NCI-H1694 treated with DMSO at 0.1 percent for 48 hours (cell line): ENCODE measurements around the gene TNFRSF21.

Experiments
- DNase-seq: peaks from one replicate; lab custom pipeline; 2025; lab: John Stamatoyannopoulos, UW

TNFRSF21 gene

DNA sequence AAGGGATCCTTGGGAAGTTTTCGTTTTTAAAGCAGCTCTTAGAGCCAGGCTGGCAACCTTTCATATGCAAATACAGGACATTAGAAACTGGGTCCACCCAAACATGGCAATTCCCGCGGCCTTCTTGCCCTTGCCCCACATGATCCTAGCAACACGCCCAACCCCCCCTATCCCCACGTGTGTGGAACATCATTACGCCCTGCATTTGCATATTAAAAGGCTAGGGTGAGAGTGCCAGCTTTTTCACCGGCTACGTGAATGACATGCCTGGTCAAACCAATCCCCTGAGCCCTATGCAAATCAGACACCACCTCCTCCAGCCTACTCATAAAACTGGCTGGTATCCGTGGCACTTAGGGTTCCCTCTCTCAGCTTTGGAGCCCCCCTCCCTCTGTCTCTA lies 88.1 kb downstream of the TNFRSF21 start:
- DNase-seq, result no peak

DNA sequence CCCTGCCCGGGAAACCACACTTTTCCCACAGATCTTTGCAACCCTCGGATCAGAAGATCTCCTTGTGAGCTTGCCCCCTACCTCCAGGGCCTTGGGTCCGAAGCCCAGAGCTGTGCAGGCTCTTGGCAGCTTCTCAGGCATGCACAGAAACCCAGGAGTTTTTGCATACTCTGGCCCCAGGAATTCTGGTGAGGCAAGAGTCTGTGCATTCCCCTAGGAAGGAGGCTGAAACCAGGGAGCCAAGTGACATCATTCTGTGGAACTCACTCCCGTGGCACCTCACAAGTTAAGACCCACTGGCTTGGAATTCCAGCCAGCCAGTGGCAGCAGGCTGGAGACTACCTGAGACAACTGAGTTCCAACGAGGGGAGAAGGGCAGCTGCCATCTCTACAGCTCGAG lies 100.1 kb downstream of the TNFRSF21 start:
- no peak for DNase-seq

DNA sequence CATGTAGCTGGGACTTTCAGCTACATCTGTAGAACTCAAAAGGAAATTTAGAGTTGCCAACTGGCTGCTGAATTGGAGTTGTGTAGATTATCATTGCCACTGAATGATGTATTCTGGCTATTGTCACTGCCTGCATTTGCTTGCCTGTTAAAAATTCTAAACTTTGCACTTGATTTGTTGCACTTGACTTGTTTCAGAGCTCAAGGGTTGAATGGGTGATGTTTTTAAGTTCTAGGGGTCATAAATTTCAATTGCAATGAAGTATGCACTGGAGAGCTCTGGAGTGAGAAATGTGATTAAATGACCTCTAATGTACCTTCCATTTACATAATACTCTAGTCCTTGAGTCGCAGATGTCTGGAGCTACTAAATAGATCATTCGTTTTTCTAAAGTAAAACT lies 102.4 kb downstream of the TNFRSF21 start:
- DNase-seq, result no peak

DNA sequence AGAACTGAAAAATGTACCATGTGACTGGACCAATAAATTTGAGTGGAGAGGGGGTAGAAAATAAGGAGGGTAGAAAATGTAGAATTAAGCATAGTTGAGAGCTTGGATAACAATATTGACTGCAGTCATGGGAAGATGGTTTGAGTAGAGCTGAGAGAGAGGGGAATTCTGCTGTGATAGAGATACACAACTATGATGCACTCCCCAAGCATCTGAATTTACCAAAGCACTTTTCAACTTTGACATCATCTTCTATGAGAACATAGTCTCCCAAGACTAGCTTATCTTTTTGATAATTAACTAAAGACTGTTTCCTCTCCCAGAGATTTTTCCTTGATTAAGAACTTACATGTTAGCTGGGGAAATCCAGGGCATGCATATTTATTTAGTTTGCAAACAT lies 103.1 kb downstream of the TNFRSF21 start:
- no peak for DNase-seq

DNA sequence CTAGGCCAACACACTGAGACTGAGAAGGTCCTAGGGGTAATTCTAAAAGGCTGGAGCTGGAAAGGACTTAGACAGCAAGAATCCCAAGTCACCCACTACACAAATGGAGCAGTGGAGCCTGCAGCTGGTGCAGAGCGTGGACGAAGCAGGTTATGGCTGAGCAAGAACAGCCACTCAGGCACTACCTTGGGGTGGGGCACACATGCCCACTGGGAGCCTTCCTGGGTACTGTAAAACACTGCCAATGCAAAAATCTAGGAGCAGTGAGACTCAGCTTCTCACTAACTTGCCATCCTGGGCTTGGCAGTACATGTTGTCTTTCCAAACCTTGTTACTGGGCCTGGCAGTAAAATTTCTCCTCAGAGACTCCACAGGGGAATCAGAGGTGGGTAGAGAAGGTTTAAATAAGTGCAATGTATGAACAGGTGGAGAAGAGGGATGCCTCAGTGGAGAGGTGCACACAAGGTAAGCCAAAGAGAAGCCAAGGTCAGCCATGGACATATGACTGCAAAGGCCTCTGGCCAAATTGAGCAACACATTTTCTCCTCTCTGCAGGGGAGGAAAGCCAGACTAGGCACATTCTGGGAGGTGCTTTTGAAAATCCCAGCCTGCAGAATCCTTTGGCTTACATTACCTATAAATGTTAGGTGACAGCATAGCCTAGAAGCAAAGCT lies 105.6 kb downstream of the TNFRSF21 start:
- DNase-seq, result no peak

DNA sequence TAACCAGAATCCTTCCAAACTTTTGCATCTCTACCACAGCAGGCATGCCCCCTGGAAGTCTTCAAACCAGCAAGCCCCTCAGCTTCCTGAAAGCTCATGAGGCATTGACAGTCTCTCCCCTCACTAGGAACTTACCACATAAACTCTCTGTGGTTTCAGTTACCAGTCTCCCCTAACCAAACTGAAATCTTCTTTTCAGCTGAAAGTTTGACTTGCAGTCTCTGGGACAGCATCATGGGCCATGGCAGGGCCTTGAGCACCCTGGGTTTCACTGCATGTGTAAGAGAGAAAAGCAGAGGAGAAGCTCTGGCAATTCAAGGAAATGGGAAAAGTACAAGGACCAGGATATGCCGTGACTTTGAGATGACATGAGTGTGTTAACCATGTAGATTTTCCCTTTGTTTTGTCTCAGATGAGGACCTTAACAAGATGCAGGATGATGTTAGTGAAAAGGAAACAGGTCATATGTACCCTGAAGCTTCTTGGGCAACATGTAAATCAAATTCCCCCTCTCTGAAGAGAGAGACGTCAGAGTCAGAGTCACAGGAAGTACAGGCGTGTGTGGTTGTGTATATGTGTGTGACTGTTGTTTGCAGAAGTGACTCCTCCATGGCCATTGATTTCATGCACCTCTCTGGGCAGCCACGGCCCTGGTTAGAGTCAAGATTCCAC lies 106.3 kb downstream of the TNFRSF21 start:
- DNase-seq, result no peak

DNA sequence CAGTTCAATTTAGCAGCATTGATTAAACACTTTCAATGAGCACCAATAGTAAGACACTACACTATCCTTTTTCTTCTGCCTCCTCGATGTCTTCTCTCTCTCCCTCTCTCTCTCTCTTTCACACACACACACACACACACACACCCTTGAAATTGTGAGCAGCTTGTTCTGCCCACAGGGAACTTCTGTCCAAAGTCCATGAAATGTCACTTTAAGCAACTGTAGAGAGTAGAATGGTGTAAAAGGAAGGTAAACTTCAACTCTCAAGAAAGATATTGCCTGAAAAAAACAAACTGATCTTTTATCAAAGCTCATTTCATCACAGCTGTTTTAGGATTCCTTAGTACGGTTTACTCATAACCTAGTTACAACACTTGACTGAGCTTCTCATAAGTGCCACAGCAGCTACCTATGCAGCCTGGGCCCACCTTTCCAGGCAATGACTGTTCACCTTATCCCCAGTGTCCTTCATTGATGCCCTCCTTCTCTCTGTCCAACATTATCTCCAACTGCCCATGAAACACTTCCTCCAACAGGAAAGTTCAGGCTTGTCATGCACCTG lies 107.0 kb downstream of the TNFRSF21 start:
- no peak for DNase-seq

DNA sequence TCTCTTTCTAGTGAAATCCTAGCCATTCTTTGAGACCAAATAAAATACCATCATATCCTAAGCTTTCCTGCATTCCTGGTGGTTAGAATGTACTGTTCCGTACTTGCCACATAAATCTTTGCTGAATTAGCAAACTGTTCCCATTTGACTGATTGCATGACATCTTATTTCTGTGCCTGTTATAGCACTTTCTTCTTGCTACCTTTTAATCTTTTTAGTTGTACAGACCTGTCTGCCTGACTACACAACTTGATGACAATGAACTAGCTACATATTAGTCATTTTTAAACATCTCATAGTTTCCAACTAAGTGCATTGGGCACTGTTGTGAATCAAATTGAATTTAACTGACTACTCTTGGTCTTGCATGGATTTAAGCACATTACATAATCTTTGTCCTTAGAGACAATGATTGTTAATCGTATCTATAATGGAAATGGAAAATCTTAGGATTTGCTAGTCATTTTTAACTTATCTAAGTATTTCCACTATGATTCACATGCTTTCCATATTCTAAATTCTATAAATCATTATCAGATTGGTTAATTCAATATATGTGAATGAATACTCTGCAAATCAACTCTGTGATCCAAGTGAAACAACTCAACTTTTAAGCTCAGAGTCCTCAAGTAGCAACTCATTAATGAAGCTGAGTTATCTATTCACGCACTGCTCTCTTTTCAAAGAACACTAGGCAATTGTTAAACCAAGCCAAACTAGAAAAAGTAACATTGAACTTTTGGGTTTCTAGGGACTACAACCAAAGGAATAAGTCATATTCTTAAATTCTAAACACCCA lies 109.0 kb downstream of the TNFRSF21 start:
- no peak for DNase-seq

DNA sequence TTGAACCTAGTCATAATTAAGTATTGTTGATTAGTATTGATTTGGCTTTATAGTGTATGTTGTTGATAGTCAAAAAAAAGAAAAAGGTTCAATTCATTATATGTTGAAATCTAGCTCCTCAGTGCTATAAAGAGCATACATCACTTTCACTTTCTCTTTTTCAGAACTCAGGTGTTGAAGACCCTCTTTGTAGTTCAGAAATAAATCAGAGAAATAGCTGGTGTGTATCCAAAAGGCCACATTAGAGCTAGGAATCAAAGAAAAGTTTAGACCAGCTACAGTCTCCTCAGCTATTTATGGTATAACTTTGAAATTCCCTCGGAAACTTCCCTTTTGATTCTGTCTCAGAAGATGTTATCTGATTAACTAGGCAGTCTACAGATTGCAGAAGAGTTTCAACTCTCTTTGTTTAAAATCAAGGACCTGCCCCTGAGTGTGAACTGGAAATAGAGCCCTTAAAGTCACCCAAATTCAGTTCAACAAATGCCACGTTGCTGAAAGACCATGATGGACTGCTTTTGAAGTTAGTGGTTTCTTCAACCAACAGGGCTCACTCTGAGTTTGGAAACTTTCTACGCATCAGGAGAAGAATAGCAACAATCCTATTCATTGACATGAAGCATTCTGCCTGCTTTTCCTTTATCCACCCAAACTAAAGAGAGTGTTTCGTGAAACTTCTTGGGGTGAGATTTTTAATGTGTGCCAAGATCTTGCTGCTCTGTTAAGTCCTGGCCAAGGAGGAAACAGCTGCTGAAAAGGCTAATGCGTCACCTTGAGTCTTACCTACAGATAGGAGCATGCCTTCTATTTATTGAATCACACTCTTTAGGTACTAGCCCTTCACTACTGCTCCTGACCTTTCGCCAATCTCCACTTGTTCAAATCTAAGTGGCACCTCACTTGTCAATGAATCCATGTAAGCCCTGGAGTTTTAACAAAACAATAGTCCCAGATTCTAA lies 111.7 kb downstream of the TNFRSF21 start:
- no peak for DNase-seq

DNA sequence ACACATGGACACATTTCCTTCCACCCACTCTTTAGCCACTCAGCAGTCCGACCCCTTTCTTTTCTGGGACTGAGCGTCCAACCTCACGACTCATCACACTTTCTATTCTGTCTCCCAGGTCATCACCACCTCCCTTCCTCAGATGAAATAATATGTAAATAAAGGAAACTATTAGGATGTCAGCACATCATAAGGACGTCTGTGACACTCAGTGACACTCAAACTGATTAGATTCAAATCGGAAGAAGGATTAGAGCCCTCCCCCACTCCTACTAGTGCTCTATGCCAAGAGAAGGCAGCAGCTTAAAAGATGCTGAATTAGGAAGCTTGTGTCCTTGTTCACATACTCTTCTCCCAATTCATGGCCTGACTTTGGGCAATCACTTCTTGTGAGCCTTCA lies 113.6 kb downstream of the TNFRSF21 start:
- no peak for DNase-seq

DNA sequence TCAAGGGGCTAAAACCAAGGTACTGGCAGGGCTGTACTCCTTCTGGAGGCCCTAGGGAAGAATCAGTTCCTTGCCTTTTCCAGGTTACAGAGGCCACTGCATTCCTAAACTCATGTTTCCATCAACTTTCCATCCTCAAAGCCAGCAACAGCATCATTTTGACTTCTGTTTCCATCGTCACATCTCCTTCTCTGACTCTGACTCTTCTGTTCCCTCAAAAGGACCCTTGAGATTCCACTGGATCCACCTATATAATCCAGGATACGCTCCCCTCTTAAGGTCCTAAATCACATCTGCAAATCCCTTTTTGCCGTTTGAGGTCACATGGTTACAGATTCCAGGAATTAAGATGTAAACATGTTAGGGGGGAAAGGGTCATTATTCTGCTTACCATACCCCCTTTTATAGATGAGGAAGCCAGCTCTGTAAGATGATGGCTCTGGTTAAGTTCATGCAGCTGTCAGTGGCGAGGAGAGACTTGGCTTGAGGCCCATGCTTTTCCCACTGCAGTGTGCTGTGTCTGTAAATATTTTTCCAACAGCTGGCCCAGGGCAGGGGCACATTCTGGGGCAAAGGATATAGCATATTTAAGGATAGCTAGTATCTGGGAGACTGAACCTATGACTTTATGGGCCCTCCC lies 114.6 kb downstream of the TNFRSF21 start:
- no peak for DNase-seq

DNA sequence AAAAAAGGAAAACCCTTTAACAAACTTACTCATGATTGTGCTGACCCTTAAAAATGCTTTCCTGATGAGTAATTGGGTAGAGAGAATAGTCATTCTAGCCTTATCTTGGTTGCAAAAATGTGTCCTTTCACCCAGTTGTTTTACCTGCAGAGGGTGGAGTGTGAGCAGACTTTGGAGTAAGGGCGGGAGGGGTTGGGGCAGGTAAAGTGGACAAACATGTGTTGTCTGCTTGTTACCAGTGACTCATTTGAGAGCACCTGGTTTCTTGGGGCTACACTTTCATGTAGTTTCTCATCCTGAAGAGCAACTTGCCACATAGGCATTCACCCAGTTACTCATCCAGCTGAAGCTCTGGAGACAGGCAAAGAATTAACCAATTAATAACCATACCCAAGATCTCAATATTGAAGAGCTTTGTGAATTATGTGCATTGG lies 121.1 kb downstream of the TNFRSF21 start:
- no peak for DNase-seq

DNA sequence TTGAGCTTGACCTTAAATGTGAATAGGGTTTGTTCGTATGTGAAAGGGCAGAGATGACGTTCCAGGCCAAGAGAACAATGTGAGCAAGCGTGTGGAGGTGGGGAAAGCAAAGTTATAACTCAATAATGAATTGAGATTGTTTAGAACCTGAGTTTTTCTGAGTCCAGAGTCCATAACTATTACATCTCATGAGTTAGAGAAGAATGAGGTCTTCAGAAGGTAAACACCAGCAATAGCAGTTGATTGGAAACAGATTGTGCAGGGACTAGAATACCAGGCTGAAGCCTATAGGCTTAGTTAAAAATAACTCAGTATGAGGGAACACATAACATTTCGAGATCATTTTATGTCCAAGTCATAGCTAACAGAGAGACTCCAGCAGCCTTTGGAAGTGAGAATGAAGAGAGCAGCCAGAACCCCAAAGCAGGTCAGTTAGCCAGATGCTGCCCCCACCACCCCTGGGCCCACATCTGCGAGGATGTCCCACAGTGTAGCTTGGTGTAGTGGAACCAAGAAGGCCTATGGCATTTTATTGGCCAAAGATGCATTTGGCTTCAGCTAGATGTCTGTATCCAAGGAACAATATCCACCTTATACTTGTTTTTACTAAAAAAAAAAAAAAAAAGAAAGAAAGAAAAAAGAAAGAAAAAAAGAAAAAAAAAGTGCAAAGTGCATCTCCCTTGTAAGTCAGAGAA lies 121.7 kb downstream of the TNFRSF21 start:
- no peak for DNase-seq

DNA sequence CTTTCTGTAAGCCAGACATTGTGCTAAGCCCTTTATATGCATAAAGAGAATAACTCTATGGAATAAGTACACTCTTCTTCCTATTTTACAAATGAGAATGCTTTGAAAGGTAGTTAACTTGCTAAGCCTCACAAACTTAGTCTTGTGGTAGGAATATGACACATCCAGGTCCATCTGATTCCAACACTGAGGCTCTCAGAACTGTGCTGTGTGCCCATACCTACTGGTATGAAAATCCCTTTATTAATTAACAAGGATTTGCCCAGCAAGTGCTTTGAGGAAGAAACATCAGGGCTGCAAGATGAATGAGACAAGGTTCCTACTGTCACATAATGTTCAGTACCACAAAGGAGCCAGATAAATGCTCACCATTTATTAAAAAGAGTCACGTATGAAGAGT lies 122.6 kb downstream of the TNFRSF21 start:
- DNase-seq, result no peak

DNA sequence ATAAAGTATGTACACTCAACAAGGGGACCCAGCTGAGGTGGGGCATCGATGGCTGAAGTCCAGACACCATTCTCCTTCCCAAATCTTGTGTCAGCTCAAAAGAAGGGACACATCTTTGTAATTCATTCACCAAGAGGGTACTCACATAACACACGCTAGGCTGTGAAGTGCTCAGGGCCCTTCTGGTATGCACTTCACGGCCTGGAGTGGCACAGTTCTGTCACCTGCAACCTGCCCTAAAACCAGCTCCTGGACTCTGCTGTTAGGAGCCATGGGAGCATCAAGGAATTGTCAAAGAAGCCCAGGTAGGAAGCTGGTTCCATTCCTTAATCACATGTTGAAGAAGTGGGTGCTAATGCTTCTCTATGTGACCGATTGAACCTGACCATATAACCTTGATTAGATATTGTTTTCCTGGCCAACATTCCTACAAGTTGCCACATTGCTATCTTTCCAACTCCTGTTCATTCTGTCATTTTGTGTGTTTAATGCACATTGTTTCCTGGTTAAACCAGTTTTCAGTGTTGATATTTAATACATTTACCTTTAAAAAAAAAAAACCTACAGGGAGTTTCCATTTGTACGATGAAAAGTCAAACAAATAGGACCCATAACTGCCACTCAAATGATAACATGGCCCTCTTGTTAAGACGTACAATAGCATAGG lies 127.3 kb downstream of the TNFRSF21 start:
- no peak for DNase-seq

DNA sequence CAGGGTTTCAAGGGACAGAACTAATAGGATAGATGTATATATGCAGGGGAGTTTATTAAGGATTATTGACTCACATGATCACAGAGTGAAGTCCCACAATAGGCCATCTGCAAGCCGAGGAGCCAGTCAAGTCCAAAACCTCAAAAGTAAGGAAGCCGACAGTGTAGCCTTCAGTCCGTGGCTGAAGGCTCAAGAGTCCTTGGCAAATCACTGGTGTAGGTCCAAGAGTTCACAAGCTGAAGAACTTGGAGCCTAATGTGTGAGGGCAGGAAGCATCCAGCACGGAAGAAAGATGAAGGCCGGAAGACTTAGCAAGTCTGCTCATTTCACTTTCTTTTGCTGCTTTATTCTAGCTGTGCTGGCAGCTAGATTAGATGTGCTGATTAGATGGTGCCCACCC lies 128.0 kb downstream of the TNFRSF21 start:
- DNase-seq, result no peak
